HepG2 (cell line): ENCODE results near the gene HPD. TPM values are rescaled to one million over a fixed set of nuclear protein-coding genes. Genes with fewer than 3 reads are reported as not detected.

Experiments
- AFF4 ChIP-seq: sonication (generic); formaldehyde crosslinking; IDR thresholded peaks from 2 replicates; pipeline ENCODE4 v1.4.0; 2020; ENCODE audit warnings: missing genetic modification reagents
- FOXK1 ChIP-seq: sonication (generic); formaldehyde crosslinking; IDR thresholded peaks from 2 replicates; pipeline ENCODE4 v1.4.0; 2020; ENCODE audit warnings: low read depth, missing genetic modification reagents, borderline replicate concordance
- GLI4 ChIP-seq: sonication (generic); formaldehyde crosslinking; IDR thresholded peaks from 2 replicates; pipeline ENCODE4 v1.5.1; 2020; ENCODE audit warnings: missing genetic modification reagents, mild to moderate bottlenecking, moderate library complexity, borderline replicate concordance
- IRF9 ChIP-seq: sonication (generic); formaldehyde crosslinking; IDR thresholded peaks from 2 replicates; pipeline ENCODE4 v1.8.0; 2022; ENCODE audit warnings: missing genetic modification reagents, mild to moderate bottlenecking, borderline replicate concordance
- IRX3 ChIP-seq: sonication (generic); formaldehyde crosslinking; IDR thresholded peaks from 2 replicates; pipeline ENCODE4 v1.8.1; 2023; ENCODE audit warnings: mild to moderate bottlenecking, low read depth, missing genetic modification reagents, borderline replicate concordance
- KLF16 ChIP-seq, 2 experiments: sonication (generic) in 1 of 2; formaldehyde crosslinking in 1 of 2; IDR thresholded peaks; 2 replicates each; pipeline versions ENCODE4 v1.6.1 to v1.8.0; 2016 to 2023; ENCODE audit warnings: missing genetic modification reagents in 2 of 2, missing compliant biosample characterization in 1 of 2
- NFKBIZ ChIP-seq: IDR thresholded peaks from 2 replicates; pipeline ENCODE4 v1.6.1; 2018; ENCODE audit warnings: missing genetic modification reagents, missing compliant biosample characterization
- POGK ChIP-seq: sonication (generic); formaldehyde crosslinking; conservative IDR thresholded peaks from 2 replicates; pipeline ENCODE4 v1.8.0; 2022; ENCODE audit warnings: mild to moderate bottlenecking, moderate library complexity, missing genetic modification reagents
- POLR2A ChIP-seq, 2 experiments: IDR thresholded peaks; 2 replicates each; pipeline ENCODE4 v1.6.1; 2011; ENCODE audit warnings: low read depth in 2 of 2, low read length in 2 of 2, mild to moderate bottlenecking in 1 of 2, moderate library complexity in 1 of 2; ENCODE audit not compliant: insufficient read depth in 1 of 2
- REPIN1 ChIP-seq: sonication (generic); formaldehyde crosslinking; IDR thresholded peaks from 2 replicates; pipeline ENCODE4 v1.8.0; 2022; ENCODE audit warnings: missing genetic modification reagents, low read depth, mild to moderate bottlenecking, borderline replicate concordance
- SMYD3 ChIP-seq: sonication (generic); formaldehyde crosslinking; IDR thresholded peaks from 2 replicates; pipeline ENCODE4 v1.8.1; 2023; ENCODE audit warnings: mild to moderate bottlenecking, missing genetic modification reagents
- SP4 ChIP-seq: sonication (generic); formaldehyde crosslinking; IDR thresholded peaks from 2 replicates; pipeline ENCODE4 v1.8.1; 2023; ENCODE audit warnings: mild to moderate bottlenecking, missing genetic modification reagents
- TFDP2 ChIP-seq: sonication (generic); formaldehyde crosslinking; IDR thresholded peaks from 2 replicates; pipeline ENCODE4 v1.4.0; 2020; ENCODE audit warnings: missing genetic modification reagents
- THAP11 ChIP-seq: IDR thresholded peaks from 2 replicates; pipeline ENCODE4 v1.6.1; 2016; ENCODE audit warnings: missing biosample characterization, missing genetic modification reagents
- TMF1 ChIP-seq: sonication (generic); formaldehyde crosslinking; IDR thresholded peaks from 2 replicates; pipeline ENCODE4 v1.8.1; 2022; ENCODE audit warnings: low read depth, missing genetic modification reagents
- XRCC5 ChIP-seq: fragments of 200-400 bp; formaldehyde crosslinking; optimal IDR thresholded peaks from 2 replicates; pipeline ENCODE3; 2017; ENCODE audit warnings: mild to moderate bottlenecking, low read length
- ZMYM3 ChIP-seq: sonication (generic); formaldehyde crosslinking; IDR thresholded peaks from 2 replicates; pipeline ENCODE4 v1.5.1; 2020; ENCODE audit warnings: mild to moderate bottlenecking, missing genetic modification reagents
- ZNF430 ChIP-seq: sonication (generic); formaldehyde crosslinking; IDR thresholded peaks from 2 replicates; pipeline ENCODE4 v1.9.0; 2021; ENCODE audit warnings: mild to moderate bottlenecking, missing genetic modification reagents
- ZNF629 ChIP-seq: sonication (generic); formaldehyde crosslinking; conservative IDR thresholded peaks from 2 replicates; pipeline ENCODE4 v1.5.0; 2020; ENCODE audit warnings: missing genetic modification reagents
- ZNF768 ChIP-seq: sonication (generic); formaldehyde crosslinking; IDR thresholded peaks from 2 replicates; pipeline ENCODE4 v1.4.0; 2020; ENCODE audit warnings: missing genetic modification reagents
- ZNF784 ChIP-seq: sonication (generic); formaldehyde crosslinking; IDR thresholded peaks from 2 replicates; pipeline ENCODE4 v1.5.1; 2020; ENCODE audit warnings: missing genetic modification reagents, mild to moderate bottlenecking, borderline replicate concordance
- polyA plus RNA-seq, 8 experiments: library from polyadenylated mRNA; depleted of rRNA in 3 of 8; stranded (reverse) in 7 of 8; unstranded in 1 of 8; fragments of >200 nt; fragmentation: Illumina TruSeq in 4 of 8; extraction: Trizol in 4 of 8; gene quantifications; 2 replicates each; pipeline versions ENCODE4 v1.2.1 to v1.2.3, GENCODE V29; 2011 to 2016; ENCODE audit warnings: low read depth in 4 of 8, missing spikeins in 1 of 8, mixed read lengths in 1 of 8; ENCODE audit not compliant: insufficient read depth in 1 of 8
- total RNA-seq, 5 experiments: library from RNA; depleted of rRNA; stranded (reverse); fragments of >200 nt; fragmentation: Illumina TruSeq; extraction: Trizol; gene quantifications; 2 replicates each; pipeline ENCODE4 v1.2.3, GENCODE V29; 2016; ENCODE audit warnings: low read depth in 1 of 5

HPD gene
- total and polyA plus RNA-seq, 2 of the 13 experiments (the other 11 are each of a cell fraction or from before 2014, with no cell fraction given), result 120 to 195 TPM

GRCh38 chr12:121812320-121812871, 46.3 kb downstream of the HPD start (continued):
- TF ChIP-seq IRX3 (CRISPR knock-in tag) (no peak), NFKBIZ (CRISPR knock-in tag) (no peak), POGK (CRISPR knock-in tag) (0 out of 2 replicates have a peak, but pooled peaks have one; percentile 20), REPIN1 (0 out of 2 replicates have a peak, but pooled peaks have one; percentile 2), AFF4 (CRISPR knock-in tag) (0 out of 2 replicates have a peak, but pooled peaks have one; percentile 22), ZNF430 (peak; percentile 30; the same call in 1 of the 2 replicates), ZNF784 (CRISPR knock-in tag) (0 out of 2 replicates have a peak, but pooled peaks have one; percentile 43), KLF16 (CRISPR knock-in tag; IDR thresholded peaks at IDR 0.05) (0 out of 4 replicates have a peak, but pooled peaks of 1 of the 2 experiments have one; percentile 9), TFDP2 (CRISPR knock-in tag) (0 out of 2 replicates have a peak, but pooled peaks have one; percentile 7), THAP11 (CRISPR knock-in tag) (no peak), SP4 (CRISPR knock-in tag) (0 out of 2 replicates have a peak, but pooled peaks have one; percentile 27), IRF9 (CRISPR knock-in tag) (no peak), GLI4 (CRISPR knock-in tag) (0 out of 2 replicates have a peak, but pooled peaks have one; percentile 56), FOXK1 (CRISPR knock-in tag) (no peak), SMYD3 (CRISPR knock-in tag) (no peak), TMF1 (CRISPR knock-in tag) (0 out of 2 replicates have a peak, but pooled peaks have one; percentile 7), ZNF768 (CRISPR knock-in tag) (peak; percentile 25; the same call in 1 of the 2 replicates), ZNF629 (CRISPR knock-in tag) (peak; percentile 98), XRCC5 (peak; percentile 14), ZMYM3 (peak; percentile 95), POLR2A (IDR thresholded peaks at IDR 0.05; ENCODE audit: insufficient read depth in 1 of 2, low read depth in 2 of 2, low read length in 2 of 2) (0 out of 4 replicates have a peak, but pooled peaks of 1 of the 2 experiments have one; percentile 27)
